HG03139 (cell line): Measurements from ENCODE around the gene SYT1.

Experiments
- ATAC-seq: cut with Tn5 transposase; IDR thresholded peaks from one replicate; pipeline ENCODE4 v1.9.1; 2021; ENCODE audit not compliant: unreplicated experiment

The SYT1 gene

DNA sequence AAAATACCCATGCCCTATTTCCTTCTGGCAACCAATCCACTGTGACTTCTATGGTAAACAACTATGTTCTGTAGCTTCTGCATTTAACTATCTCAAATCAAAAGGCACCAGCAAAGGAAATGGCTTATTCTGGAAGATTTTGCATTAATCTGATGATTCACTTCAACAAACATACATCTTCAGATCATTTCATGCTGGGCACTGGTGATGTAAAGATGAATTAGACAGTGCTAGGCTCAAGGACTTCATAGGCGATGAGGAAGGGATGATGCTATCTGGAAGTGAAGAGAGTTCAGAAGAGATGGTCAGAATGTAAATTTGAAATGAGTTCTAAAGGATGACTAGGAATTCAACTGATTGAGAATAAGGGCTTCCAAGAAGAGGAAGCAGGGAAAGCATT is 462.9 kb downstream of the SYT1 start:
- no peak for ATAC-seq

DNA sequence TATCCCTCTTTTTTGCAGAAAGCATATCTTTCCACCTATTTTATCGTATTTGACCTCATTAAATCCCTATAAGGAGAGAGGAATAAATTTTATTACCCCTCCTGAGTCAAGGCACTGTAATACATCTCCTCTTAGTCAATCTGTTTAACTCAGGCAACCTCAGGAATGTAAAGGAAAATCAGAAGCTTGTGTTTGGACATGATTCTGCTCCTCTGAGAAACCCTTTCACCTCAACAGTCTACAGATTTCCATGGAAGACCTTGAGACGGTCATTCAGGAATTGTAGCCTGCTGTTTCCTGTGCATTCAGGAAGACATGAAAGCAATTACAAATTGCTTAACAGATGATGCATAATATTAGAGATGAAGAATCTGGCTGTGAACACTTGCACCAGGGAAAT is 465.4 kb downstream of the SYT1 start:
- no peak for ATAC-seq

DNA sequence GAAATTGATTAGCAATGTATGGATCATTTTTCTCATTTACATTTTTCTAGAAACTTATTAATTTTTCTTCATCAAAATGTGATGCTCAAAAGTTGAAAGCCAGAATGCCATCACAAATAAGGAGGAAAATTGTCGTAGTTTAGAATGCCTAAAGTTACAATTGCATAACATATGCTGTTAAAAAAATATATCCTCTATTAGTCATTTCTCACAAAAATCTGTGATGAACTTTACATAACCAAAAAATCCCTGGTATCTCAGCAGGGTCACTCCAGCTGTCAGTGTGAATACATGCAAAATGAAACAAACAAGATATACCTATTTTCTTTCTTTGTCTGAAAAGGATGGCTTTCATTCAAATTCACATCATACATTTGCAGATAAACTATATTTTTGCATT is 467.3 kb downstream of the SYT1 start:
- no peak for ATAC-seq

DNA sequence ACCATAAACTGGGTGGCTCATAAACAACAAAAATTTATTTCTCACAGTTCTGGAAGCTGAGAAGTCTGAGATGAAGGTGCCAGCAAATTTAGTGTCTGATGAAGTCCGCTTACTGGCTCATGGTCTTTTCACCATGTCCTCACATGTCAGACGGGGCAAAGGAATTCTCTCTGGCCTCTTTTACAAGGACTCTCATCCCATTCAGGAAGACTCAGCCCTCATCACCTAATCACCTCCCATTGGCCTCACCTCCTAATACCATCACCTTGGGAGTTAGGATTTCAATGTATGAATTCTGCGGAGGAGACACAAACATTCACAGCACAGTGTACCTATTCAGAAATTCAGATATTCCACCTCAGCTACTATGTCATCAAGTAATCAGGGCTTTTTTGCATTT is 468.6 kb downstream of the SYT1 start:
- no peak for ATAC-seq

DNA sequence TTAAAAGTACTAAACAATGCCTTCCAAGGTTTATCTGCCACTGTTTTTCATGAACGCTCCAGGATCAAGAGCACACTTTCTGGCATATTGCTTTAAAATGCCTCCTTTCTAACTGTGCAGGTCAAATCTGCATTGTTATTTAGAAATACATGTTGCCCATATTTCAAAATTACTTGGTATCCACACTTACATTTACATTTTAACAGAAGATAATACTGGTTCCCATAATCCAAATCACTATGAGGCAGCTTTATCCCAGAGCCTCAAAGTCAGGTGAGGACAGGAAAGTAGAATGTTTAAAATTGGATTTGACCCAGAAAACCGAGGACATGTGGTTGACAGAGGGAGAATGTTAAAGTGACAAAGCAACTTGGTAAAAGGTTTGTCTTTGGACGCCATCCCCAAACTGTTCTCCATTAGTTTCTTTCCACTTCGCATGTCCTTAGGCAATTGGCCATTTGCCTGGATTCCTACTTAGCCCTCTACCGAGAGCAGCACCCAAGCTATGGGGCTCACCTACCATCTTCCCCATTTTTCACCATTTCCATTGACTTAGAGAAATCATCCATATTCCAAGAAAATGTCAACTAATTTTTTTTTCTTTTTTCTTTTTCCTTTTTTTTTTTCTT is 473.2 kb downstream of the SYT1 start:
- ATAC-seq: no peak

DNA sequence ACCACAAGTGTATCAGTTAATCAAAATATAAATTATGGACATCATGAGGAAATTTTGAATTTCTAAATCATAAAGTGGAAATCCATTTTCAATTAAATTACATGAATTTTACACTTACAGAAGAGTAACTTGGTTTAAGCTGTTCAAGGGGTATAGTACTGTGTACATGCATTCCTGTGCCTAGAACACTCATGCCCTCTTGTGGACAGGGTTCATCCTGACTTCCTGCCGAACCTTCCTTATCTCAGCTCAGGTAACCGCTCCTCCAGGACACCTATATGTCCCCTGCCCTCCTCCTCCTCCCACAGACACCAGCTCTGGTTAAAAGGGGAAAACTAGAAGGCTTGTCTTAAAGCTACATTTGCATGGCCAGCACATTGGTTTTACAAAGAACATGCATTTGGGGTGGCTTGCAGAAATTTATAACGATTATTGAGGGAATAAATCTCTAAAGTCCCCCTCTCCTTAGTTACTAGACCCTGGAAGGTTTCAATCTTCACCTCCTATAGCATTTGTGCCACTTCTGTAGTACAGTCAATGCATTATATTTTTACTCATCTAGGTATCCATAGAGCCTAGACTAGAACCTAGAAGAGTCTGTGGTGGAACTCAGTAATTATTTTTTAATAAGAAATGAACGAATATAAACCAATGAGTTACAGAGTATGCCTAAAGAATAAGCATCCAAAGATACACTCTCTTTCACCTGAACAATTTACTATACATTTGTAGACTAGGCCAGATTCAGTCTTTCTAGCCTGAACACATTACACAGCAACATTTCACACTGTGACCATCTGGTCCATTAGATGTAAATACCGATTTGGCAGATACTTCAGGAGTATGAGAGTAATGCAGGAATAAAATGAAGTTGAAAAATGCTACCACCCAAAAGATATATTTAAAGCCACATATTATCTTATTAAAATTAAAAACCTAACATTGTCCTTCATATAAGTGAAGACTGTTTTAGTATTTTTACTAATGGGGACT is 480.6 kb downstream of the SYT1 start:
- peak; percentile 77 for ATAC-seq

DNA sequence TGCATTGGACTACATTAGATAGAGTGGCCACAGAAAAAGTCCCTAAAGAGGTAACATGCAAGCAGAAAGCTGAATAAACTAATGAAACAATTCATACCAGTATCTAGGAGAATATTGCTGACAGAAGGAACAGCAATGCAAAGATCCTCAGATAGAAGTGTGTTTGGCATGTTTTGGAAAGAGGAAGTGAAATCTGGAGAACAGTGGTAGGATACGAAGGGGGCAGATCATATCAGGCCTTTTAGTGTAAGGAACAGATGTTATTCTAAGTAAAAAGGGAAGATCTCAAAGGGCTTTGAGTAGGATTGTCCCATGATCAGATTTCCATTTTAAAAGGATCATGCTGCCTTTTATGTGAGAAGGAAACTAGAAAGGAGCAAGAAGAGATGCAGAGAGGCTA is 483.3 kb downstream of the SYT1 start:
- no peak for ATAC-seq

DNA sequence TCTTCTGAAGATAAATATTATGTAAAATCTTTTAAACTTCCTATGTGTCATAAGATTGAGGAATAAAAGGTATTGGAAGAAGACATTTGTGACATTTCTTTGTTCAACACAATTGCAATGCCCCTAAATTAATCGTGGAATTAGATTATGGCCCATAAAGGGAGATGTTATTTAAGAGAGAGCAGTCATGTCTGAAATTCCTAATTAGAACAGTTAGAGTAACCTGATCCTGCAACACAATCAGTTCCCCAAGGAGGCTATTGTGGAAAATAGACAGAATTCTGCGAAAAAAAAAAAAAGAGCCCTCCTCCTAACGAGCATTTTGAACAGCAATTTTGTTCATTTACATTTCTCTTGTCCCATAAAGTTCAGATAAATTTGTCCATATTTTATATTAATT is 486.7 kb downstream of the SYT1 start:
- no peak for ATAC-seq

DNA sequence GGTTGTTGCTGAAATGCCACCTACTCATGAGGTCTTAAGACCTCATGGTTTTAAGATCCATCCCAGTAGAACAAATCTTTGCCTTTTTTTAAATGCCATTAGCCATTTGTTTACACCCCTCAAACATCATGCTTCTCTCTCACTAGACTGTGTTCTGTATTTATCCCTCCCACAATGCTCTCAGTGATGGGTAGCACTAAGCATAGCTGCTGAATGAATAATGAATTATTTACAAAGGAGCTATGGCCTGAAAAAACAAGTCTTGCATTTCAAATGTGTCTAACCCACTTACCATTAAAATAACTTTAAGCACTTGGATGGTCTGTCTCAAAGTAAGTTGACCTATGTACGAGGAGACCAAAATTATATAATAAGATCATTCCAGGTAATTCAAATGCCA is 491.6 kb downstream of the SYT1 start:
- ATAC-seq: no peak

DNA sequence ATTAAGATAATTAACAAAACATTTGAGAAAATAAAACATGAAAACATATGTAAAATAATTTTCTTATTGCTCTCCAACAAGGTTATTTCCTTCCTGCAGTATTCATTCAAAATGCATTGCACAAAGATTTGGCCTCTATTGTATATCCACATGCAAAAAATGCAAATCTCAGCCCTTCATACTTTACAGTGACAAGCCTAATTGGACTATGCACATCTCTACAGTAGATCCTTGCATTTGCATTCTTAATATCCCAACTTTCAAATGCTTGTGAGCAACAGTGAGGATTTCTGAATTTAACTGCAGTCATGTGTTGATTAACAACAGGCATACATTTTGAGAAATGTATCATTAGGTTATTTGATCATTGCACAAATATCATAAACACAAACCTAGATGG is 492.5 kb downstream of the SYT1 start:
- ATAC-seq: no peak

DNA sequence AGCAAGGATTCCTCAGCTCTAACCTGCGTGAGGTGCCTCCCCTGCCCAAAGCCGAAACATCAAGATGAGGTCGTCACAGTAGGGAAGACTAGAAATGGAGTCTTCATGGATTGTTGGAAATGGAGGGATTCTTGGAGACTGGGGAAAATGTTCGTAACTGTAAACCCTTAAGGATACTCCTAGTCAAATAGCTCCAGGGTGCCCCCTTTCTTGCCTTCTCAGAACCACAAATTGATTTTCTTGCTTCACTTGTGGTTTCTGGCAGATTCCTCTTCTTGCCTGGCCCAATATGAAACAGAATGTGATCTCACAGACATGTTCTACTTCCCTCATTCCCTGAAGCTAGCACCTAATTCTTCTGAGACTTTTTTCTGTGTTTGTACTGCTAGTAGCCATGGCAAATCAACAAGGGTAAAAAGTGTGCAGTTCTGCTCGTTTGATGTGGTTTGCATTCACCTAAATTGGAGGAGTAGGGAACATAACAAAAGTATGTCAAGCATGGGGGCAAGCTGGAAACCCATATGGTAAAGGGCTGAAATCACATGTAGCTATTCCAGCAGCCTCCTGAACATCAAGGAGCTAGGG is 494.2 kb downstream of the SYT1 start:
- ATAC-seq: no peak

DNA sequence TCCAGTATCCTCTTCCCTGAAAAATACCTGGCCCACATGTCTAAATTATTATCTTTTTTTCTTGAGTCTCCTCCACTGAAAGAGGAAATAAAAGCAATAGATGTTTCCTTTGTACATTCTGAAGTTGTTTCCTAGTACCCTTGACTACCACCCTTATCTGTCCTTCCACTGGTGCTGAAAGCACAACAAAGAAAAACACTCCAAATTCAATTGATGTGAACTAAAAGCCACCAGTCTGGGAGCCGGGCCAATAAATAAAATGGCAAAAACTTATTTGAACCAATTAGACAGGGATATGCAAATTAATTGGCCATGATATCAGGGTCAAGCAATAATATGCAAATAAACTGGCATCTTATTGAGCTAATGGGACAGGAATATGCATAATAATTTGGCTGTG is 495.7 kb downstream of the SYT1 start:
- no peak for ATAC-seq

DNA sequence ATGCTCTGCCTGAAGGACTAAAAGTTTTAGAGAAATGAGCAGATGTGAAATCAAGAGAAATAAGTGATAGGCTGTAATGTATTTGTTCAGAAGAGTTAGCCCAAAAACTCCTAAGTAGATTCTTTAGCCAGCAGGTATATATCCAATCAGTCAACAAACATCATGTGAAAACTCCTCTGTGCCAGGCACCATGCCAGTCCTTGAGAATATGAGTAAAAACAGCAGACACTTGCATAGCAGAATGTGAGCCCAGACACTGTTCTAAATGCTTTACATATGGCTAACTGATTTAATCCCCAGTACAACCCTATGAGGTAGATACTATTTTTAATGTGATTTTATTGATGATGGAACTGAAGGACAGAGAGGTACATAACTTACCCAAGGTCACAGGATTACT is 496.4 kb downstream of the SYT1 start:
- no peak for ATAC-seq

DNA sequence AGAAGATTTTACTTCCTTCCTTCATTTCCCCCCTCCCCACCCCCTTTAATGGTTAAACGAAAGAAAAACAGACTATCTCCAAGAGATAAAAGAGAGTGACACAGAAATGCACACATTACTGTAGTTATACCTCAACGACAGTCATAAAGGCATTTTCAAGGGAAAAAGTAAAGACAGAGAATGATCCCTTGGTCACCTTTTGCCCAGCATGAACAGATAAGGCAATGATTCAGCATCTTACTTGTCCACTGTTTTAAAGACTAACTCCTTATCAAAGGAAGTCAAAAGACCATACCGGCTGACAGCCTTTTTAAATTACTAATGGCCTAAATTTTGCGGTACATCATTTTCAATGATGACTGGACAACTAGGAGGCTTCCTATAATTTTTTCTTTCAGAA is 499.6 kb downstream of the SYT1 start:
- ATAC-seq: no peak

DNA sequence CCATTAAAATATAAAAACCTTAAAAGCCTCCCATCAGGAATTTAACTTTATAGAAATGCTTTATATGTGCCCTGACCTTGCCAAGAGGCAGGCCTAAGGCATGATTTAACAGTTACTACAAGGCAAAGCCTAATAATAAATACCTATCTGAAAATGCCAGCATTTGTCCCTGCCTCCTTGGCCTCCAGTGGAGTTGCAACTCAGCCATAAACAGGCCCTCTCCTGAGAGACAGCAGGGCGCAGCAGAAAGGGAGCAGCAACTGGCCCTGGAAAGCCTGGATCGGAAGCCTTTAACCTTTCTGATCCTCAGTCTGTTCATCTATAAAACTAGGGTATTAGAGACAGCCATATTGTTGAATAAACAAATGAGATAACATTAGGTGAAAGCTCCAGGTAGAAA is 501.8 kb downstream of the SYT1 start:
- ATAC-seq: no peak

DNA sequence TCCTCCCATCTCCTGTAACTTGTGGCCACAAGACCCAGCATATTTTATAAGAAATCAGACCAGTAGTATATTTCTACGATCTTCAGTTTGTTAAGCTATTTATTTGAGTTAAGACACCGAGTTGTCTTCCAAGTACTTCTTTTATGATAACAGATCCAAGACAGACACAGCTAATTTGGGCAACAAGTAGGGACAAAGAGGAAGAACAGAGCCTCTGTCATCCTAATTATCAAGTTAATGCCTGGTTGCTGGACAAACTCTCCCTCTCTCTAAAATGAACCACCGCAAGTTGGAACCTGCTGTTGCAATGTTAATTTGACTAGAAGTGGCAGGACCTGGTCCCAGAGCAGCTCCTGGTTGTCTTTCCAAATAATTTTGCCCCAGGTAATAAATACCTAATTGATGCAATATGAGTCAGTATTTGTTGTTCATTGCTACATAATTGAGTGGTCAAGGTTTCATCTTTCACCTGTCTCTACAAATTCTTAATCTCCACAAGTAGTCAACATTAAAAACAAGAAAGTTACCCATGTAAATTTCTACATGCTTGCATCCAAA is 502.5 kb downstream of the SYT1 start:
- ATAC-seq: no peak

DNA sequence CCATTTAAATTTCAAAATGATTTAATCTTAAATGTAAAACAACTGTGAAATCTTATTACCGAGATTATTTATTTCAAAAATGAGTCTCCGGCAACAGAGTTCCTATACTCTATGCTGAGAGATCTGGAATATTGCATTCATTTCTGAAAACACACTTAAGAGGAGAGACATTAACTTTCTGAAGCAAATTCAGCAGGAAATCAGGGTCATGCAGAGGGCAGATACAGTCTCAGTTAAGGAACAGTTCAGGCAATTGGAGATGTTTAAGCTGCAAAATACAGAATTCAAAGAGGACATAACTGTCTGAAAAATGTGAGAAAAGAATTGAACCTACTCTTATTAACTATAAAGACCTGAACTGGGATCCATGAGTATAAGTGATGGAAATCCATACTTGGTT is 505.4 kb downstream of the SYT1 start:
- ATAC-seq: no peak

DNA sequence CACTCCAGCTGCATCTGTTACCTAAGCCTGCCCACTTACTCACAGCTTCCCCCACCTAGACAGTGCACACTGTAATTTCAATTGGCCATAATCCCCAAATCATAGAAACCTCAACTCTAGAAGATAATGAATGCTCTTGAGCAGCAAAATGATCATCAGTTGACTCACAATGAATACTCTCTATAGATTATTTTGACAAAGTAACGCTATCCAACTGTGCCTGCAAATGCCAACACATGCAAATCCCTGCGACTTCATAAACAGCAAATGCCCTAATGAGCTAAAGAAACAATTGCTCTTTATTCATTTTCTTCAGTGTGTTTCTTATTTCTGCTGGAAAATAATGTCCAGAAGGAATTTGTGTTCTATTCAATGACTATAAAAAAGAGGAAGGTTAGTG is 506.7 kb downstream of the SYT1 start:
- ATAC-seq: no peak

DNA sequence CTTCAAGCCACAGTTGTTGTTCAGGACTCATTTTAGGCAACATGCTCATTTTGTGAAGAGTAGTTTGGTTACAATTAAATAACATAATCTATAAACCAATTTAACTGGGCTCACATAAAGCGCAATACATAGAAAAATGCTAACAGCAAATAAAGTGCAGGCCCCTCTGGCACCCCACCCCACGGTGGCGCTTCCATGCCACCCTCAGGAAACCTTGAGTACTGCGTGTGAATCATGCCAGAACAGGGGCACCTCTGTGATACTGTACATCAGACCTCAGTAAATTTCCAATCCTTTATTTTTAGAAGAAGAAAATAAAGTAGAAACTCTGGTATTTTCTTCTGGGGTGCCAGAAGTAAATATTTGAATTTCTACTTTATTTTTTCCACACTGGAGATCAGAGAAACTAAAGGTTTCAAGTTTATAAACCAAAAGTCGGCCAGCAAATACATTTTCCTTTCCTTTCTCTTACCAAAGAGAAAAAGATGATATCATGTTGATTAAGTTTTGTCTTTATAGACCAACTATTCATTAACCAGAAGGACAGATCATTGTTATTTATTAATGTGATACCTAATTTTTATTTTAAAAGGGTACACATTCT is 509.4 kb downstream of the SYT1 start:
- no peak for ATAC-seq

DNA sequence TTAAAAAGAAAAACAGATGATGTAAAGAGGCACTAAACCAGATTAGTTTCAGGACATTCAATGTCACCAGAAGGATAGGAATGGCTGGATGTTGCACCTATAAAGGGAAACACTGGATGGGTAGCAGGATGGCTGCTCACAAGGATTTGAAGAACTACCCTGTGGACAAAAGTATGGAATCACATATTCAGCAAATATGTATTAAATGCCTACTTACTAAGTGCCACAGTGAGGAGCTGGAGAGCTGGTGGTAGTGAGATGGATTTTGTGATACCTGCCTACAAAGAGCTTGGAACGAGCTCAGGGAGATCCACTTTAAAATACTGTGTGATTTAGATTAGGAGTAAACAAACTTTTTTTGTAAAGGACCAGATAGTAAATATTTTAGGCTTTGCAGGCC is 510.0 kb downstream of the SYT1 start:
- ATAC-seq: no peak

DNA sequence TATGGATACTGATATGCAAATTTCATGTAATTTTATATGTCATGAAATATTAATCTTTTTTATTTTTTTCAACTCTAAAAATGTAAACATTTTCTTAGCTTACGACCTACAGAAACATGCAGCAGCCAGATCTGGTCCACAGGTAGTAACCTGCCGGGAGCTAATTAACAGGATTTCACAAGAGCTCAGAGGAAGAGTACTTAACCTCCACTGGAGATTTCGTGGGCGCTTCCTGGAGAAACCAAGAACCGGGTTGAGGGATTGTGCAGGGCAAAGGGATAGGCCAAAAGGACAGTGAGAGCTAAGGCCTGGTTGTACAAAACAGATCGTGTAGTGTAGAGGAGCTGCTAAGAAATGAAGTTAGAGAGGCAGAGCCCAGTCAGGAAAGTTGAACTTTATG is 510.5 kb downstream of the SYT1 start:
- no peak for ATAC-seq
